D341Med (cell line): ENCODE measurements around the gene ARHGAP8.
"Not testable (repeated sequence)": the region's sequence is repeated elsewhere in the genome, so short reads cannot be mapped to it uniquely, and the experiment has no call there.

ENCODE experiments used
- DNase-seq: peaks from one replicate; pipeline ENCODE4 v3.0.0; 2012; ENCODE audit warnings: low spot score

The ARHGAP8 gene

DNA sequence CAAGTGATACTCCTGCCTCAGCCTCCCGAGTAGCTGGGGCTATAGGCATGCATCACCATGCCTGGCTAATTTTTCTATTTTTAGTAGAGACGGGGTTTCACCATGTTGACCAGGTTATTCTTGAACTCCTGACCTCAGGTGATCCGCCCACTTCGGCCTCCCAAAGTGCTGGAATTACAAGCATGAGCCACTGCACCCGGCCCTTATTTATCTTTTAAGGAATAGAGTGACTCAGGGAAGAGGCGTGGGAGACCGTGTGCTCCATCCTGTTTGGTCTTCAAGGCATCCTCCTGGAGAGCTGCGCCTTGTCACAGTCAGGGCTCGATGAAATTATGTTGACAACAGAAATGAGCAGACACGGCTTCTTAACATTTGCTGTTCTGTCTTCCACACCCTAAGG is 12.7 kb upstream of the ARHGAP8 start:
- not testable (repeated sequence) for DNase-seq

GRCh38 chr22:44740307-44740706 is 12.1 kb upstream of the ARHGAP8 start:
- DNase-seq: no peak

DNA sequence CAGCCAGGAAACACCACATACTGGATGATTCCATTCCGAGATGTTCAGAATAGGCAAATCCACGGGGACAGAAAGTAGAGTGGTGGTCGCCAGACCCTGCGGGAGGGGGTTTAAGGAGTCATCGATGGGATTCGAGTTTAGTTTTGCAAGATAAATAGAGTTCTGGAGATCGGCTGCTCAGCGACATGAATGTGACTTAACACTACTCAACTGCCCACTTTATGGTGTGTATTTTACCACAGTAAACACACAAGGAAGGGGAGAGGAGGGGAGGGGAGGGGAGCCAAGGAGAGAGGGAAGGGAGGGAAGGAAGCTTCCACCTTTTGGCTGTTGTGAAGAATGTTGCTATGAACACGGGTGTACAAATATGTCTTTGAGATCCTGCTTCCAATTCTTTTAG is 10.4 kb upstream of the ARHGAP8 start:
- no peak for DNase-seq

DNA sequence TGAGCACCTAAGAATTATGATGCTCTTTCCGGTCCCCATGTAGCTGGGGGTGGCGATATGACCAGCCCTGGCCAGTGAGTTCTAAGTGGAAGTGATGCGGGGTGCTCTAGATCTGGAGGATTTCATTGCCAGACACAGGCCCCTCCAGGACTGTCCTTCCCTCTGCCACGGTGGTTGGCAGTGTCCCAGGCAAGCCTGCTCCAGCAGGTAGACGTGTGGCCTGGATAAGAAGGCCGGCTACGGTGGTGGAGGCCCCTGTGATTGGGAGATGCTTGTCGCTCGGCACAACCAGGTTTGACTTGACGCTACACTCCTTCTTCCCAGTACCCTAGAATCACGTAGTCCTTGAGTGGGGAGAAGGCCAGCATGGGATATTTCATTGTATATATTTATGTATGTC is 9.1 kb upstream of the ARHGAP8 start:
- DNase-seq: no peak

GRCh38 chr22:44743804-44744211 is 8.6 kb upstream of the ARHGAP8 start:
- DNase-seq: no peak

DNA sequence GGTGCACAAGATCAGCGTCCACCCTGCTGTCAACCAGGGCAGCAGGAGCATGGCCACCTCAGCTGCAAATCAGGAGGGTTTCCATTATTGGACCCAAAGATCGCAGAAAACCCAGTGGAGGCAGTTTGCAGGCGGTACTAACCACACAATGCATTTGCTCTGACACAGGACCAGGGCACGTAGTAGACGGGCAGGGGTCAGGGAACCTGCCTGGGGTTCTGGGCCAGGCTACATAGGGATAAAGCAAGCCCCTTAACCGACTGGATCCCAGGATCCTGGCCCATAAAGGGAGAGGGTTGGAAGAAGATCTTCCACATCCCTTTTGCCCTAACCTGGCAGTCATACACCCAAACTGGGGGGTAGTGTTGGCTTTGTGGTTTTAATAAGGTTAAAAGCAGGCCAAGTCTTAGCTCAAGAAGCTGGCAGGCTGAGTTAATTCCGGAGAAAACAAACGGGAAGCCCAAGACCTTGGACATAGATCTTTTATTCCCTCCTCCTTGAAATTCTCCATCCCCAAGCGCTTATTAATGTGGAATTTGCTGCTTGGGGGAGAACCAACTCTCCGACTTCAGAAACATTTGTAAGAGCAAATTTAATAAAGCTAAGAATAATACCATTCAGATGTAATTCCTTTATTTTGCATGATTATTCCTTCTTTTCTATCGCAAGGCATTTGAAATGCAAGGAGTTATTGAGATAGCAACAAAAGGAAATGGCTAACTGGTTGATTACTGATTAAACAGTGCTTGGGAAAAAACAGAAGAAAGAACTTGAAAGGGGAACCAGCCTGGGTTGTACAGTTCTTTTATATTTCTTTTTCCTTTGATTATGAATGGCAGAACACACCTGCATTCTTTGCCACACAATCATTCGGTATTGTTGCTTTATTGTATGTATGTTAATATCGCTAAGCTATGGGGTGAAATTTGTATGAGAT is 6.3 kb upstream of the ARHGAP8 start:
- no peak for DNase-seq

- not testable (repeated sequence) for DNase-seq
Measured at GRCh38 chr22:44747784-44748127, 4.6 kb upstream of the ARHGAP8 start.

DNA sequence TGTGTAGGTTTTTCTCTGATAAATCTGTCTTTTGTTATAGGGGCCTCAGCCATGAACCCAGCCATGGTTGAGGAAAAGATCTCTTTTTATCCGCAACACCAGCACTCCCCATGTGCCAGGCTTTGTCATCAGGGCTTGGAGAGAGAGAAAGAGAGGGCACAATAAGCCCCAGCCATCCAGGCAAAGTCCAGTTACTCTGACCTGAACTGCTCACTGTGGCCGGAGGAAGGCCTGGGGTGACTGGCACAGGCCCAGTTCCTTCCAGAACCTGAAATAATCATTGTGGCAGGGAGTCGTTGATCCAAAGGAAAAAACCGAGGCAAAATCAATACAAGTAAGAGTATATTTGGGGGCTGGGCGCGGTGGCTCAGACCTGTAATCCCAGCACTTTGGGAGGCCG is 3.9 kb upstream of the ARHGAP8 start:
- DNase-seq: no peak

DNA sequence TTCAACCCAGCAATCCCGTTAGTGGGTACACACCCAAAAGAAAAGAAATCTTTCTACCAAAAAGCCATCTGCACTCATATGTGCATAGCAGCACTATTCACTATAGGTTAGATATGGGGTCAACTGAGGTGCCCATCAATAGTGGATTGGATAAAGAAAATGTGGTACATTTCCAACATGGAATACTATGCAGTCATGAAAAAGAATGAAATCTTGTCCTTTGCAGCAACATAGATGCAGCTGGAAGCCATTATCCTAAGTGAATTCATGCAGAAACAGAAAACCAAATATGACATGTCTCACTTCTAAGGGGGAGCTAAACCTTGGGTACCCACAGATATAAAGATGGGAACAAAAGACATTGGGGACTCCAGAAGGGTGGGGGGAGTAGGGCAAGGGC is 1.9 kb upstream of the ARHGAP8 start:
- no peak for DNase-seq

DNA sequence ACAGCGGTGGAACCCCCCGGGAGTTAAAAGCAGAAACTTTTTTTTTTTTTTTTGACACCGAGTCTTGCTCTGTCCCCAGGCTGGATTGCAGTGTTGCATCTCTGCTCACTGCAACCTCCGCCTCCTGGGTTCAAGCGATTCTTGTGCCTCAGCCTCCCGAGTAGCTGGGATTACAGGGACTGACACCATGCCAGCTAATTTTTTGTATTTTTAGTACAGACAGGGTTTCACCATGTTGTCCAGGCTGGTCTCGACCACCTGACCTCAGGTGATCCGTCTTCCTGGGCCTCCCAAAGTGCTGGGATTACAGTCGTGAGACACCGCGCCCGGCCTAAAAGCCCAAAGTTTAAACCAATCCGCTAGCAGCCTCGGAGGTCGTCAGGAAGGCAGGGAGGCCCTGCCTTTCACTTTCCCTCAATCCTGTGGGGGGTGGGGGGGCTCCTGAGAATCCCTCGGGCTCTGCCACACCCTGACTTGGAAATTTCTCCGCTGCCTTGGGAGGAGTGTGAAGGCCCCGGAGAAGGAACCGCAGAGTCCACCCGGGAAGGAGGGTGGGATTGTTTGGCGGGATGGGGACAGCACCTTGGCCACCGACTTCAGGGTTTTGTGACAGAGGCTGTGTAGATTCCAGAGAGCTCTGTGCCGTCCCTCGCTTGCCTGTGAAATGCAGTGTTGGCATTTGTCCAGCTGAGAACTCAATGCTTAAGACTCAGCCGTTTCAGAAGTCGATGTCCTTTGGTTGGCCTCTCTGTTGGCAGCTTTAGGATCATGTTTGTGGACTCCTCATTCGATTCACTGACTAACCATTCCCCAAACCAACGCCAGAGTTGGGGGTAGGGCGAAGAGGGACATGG is 1.0 kb downstream of the ARHGAP8 start:
- DNase-seq: no peak

DNA sequence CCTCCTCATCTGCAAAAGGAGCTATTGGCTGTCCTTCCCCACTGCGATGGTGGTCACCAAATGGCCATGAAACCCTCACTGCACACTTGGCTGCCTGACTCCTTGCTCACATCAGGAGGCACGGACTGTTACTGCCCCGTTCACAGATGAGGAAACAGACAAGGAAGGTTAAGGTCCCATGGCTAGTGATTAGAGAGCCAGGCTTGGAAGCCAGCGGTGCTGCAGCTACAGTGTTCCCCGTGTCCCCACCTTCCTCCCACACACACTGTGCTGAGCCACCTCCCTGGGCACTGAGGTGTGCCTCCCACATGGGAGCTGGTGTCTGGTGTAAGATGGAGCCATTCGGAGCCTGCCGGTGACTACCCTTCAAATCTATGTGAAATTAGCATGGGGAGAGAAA is 2.6 kb downstream of the ARHGAP8 start:
- no peak for DNase-seq

GRCh38 chr22:44755417-44755816 is 3.0 kb downstream of the ARHGAP8 start:
- DNase-seq: no peak

GRCh38 chr22:44755956-44756361 is 3.6 kb downstream of the ARHGAP8 start:
- no peak for DNase-seq

- DNase-seq: no peak
Measured at GRCh38 chr22:44758344-44758973, 6.1 kb downstream of the ARHGAP8 start.

DNA sequence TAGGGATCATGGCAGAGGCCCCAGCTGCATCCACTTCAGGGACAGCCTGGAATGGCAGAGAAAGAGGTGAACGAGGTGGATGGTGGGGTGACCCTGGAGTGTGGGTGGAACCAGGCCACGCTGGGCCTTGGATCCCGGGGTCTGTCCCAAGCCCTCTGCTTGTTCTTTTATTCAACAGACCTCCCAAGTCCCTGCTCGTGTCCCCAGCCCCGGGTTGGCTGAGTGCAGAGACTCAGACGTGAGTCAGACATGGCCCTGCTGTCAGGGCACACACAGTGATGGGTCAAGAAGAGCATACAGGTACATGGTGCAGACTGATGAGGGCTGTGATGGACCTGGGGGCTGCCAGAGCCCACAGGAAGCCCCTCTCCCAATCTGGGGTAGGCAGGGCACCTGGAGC is 6.6 kb downstream of the ARHGAP8 start:
- DNase-seq: no peak

DNA sequence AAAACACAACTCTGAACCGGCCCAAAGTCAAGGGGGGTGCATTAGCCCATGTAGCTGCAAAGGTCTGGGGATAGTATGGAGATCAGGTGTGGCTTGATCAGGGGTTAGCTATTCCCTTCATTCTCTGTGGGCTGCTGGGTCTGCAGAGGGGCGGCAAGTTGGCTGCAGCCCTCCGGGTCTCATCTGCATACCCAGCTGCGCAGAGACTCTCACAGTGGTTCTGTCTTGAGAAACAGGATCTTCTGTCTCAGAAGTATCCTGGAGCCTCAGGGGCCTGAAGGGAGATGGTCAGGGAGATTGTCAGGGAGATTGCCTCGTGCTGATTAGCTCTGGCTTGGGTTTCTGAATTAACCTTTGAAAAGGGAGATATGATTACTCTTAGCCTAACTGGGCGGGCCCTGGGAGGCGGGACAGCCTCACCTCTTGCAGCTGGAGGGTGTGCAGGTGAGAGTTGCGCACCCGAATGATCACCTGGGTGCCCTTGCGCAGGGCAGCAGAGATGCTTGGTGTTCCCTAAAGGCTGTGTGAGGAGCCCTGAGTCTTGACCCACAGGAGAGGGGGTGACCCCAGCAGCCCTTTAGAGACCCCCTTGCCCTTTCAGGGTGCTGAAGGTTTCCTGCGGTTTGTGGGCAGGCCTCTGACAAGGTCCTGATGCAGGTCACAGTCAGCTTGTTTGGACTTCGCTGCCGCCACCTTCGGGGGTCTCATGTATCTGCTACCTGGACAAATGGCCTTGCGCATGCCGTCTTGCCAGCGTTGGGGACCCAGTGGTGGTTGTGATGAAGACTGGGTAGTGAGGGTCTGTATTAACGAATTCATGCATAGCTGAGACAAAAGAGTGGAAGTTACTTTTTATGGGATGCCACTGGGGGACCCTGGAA is 7.3 kb downstream of the ARHGAP8 start:
- no peak for DNase-seq

- DNase-seq: no peak
Measured at GRCh38 chr22:44760476-44760875, 8.1 kb downstream of the ARHGAP8 start.

DNA sequence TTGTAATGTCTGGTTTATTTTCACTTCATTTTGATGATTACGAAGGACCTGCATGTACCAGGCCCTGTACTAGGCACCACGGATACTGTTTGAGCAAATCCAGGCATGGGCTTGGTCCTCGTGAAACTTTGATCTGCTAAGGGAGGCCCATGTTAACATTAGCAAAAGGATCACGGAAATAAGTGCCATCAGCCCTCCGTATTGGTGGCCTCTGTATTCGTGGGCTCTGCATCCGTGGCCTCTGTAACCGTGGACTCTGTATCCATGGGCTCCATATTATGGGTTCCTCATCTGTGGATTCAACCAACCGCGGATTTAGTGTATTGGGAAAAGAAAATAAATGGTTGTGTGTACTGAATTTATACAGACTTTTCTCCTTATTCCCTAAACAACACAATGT is 8.7 kb downstream of the ARHGAP8 start:
- DNase-seq: no peak

- no peak for DNase-seq
Measured at GRCh38 chr22:44764373-44764772, 12.0 kb downstream of the ARHGAP8 start.

DNA sequence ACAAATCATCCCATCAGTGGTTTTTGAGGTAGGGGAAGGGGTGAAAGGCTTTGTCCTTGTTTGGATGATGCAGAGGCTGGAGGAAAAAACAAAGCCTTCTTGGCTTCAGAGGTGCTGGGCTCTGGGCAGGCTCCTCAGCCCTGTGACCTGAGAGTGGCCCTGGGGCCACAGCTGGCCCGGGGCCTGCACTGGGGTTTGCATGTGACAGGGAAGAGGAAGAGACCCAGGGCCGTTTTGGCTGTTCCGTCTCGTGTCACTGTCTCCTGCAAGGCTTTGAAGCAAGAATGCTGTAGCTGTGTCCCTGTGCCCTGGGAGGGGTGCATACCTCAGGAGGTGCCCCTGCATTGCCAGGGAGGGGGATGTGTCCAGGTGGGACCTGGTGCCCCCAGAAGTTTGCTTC is 12.6 kb downstream of the ARHGAP8 start:
- DNase-seq: no peak

DNA sequence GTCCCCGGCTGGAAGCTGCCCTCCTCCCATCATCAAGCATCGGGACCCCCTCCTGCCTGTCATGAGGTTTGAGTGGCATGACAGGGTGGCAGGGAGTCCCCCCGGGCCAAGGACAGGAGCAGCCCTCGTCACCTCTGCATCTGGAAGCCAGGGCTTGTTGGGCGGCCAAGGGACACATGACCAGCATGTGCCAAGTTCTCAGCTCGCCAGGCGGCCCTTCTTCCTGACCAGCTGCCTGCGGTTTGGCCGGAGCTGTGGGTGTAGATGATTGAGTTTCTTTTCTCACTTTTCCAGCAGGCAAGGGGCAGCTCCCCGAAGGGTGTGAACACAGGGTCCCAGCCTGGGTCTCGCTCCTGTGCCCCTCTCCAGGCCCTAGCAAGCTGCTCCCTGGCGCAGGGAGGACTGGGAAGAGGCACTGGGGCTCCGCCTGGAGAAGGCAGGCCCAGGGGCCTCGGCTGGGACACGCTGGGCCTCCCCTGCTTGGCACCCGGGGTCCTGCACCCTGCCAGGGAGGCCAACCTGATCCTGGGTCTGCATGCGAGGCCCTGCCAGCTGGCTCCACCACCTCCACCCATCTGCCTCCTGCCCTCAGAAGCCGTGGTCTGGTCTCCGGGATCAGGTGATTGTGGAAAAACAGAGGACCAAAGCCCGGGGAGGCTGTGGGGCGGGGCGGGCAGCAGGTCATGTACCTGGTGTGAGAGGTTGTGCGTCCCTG is 13.4 kb downstream of the ARHGAP8 start:
- DNase-seq: peak; percentile 22
